ENCODE data around the gene XPO6.

DNA sequence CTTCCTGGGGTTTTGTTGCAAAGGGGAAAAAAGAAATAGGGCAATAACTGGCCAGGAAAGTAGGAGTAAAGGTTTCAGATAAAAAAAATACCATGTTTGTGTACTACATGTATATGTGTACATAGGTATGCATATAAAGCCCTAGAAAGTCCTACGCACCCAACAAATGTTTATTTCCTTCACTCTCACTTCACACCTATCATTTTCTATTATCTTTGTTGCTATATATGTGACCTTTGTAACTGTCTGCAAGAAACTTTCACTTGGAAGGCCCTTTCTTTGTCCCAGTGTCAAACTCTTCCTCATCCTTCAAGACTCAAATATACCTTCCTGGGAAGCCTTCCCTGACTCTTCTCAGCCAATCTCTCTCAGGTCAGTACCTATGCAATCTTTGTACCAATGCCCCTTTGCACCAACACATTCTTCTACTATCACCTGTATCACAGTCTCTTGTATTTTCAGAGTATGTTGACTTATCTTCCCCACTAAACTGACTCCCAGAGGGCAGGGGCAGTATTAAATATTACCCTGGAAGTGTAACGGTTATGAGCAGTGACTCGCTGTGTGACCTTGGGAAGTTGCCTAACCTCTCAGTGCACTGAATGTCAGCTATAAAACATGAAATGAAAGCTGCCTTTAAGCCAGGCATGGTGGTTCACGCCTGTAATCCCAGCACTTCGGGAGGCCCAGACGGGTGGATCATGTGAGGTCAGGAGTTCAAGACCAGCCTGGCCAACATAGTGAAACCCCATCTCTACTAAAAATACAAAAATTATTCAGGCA lies 6.5 kb downstream of the XPO6 start:
- TF ChIP-seq POLR2A (IDR thresholded peaks at IDR 0.05) (no peak), CTCF (IDR thresholded peaks at IDR 0.05) (no peak)
